Measurements from ENCODE around the gene SLX9.

- TF ChIP-seq EZH2 (IDR thresholded peaks at IDR 0.05; ENCODE audit: borderline replicate concordance, insufficient read depth, low read length, poor library complexity, severe bottlenecking): peak; percentile 77
- no peak for TF ChIP-seq CTCF (IDR thresholded peaks at IDR 0.05; ENCODE audit: poor library complexity, severe bottlenecking)
- no peak for TF ChIP-seq MXI1 (conservative IDR thresholded peaks at IDR 0.05; ENCODE audit: poor library complexity, severe bottlenecking)
- TF ChIP-seq TAF1 (IDR thresholded peaks at IDR 0.05; ENCODE audit: low read depth): no peak
- no peak for TF ChIP-seq SMC3 (conservative IDR thresholded peaks at IDR 0.05; ENCODE audit: poor library complexity)
- no peak for TF ChIP-seq POLR2AphosphoS5 (IDR thresholded peaks at IDR 0.05)
- no peak for TF ChIP-seq RAD21 (conservative IDR thresholded peaks at IDR 0.05)
- no peak for TF ChIP-seq EP300 (conservative IDR thresholded peaks at IDR 0.05; ENCODE audit: poor library complexity, severe bottlenecking)
Observed at GRCh38 chr21:44931501-44932407, 8.1 kb upstream of the SLX9 start.
